ENCODE data around the gene INO80E. TPM values are rescaled to one million over a fixed set of nuclear protein-coding genes. Genes with fewer than 3 reads are reported as not detected.

INO80E gene
- total RNA-seq, 1 donor from 2014 or later: 114 TPM

GRCh38 chr16:29999605-30000004 lies 3.6 kb downstream of the INO80E start:
- DNase-seq (ENCODE audit: low read depth): no peak
- H3K27me3 ChIP-seq (ENCODE audit: control insufficient read depth, insufficient read depth, low read length): no peaks in the 10 kb centered on the region
- peaks cover 1% of the 10 kb centered on the region for H3K36me3 ChIP-seq (ENCODE audit: control insufficient read depth, insufficient read depth, low read length)
- no peak for TF ChIP-seq CTCF (IDR thresholded peaks at IDR 0.05; ENCODE audit: insufficient read depth, low read length, poor library complexity, severe bottlenecking)
- no peak overlapping the region for H3K4me3 ChIP-seq (ENCODE audit: low read depth, low read length)

DNA sequence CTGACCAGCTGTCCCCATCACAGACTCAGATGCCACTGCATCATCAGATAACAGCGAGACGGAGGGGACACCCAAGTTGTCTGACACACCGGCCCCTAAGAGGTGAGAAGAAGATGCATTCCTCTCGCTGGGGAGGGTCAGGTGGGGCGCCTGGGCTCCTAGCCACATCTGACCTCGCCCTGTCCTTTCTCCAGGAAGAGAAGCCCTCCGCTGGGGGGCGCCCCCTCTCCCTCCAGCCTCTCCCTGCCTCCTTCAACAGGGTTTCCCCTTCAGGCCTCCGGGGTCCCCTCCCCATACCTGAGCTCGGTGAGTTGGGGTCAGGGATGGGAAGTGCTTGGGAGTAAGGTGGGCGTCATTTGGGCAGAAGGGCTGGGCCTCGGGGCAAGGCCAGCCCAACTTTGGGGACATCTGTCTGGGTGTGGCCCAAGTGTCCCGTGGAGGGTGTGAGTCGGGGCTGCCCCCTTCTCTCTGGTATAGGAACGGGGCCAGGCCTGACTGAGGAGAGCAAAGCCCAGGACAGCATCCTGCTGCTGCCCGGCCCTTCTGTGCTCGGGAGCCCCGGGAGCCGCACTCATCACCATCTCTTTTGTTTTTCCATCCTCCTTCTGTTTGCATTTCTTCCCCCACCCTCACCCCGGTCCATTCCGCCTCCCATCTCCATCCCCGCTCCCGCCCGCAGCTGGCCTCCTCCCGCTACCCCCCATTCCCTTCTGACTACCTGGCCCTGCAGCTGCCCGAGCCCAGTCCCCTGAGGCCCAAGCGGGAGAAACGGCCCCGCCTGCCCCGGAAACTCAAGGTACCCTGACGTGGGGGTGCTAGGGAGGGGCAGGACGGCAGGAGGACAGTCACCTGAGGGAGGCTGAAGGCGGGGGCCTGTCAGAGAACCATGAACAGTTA lies 4.9 kb downstream of the INO80E start:
- H3K27me3 ChIP-seq (ENCODE audit: control insufficient read depth, insufficient read depth, low read length): no peaks in the 10 kb centered on the region
- peaks cover 1% of the 10 kb centered on the region for H3K36me3 ChIP-seq (ENCODE audit: control insufficient read depth, insufficient read depth, low read length)
- peak; percentile 18 for TF ChIP-seq CTCF (IDR thresholded peaks at IDR 0.05; ENCODE audit: insufficient read depth, low read length, poor library complexity, severe bottlenecking)
- no peak overlapping the region for H3K4me3 ChIP-seq (ENCODE audit: low read depth, low read length)
- no peak for DNase-seq (ENCODE audit: low read depth)

GRCh38 chr16:30002614-30003346 lies 6.7 kb downstream of the INO80E start:
- Histone ChIP-seq H3K4me3 (ENCODE audit: low read depth, low read length) (no peak overlapping the region), H3K27me3 (ENCODE audit: control insufficient read depth, insufficient read depth, low read length) (no peaks in the 10 kb centered on the region), H3K36me3 (ENCODE audit: control insufficient read depth, insufficient read depth, low read length) (peaks cover 1% of the 10 kb centered on the region)
- no peak for TF ChIP-seq CTCF (IDR thresholded peaks at IDR 0.05; ENCODE audit: insufficient read depth, low read length, poor library complexity, severe bottlenecking)
- no peak for DNase-seq (ENCODE audit: low read depth)

DNA sequence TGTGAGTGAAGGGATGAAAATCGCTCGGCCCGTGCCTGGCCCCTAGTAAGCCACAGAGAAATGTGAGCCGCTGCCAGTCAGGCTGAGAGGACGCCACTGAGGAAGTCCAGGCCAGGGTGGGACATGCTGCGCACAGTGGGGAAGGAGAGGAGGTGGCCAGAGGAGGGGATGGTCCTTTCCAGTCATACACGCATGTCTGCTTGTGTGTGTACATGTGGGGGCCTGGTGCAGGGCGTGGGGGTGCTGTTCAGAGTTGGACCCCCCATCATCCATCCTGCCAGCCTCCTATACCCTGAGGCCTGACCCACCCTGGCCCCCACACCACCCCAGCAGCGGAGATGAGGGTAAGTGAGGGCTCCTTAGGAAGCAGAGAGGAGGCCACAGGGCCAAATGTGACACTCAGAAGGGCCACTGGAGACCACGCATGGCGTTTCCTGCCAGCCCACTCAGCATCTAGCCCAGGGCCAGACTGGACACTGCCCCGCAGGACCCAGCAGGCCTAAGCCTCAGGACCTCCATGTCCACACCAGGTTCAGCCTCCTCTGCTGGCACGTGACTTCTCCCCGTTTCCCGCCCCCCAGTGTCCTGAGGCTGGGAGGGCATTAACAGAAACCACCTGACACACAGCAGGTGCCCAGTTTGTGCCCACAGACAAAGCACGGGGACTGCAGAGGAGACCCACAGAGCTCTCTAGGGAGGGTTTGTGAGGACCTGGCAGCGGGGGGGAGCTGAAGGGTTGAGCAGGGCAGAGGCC lies 7.8 kb downstream of the INO80E start:
- no peak overlapping the region for H3K4me3 ChIP-seq (ENCODE audit: low read depth, low read length)
- H3K27me3 ChIP-seq (ENCODE audit: control insufficient read depth, insufficient read depth, low read length): no peaks in the 10 kb centered on the region
- no peak for TF ChIP-seq CTCF (IDR thresholded peaks at IDR 0.05; ENCODE audit: insufficient read depth, low read length, poor library complexity, severe bottlenecking)
- no peak for DNase-seq (ENCODE audit: low read depth)
- peaks cover 1% of the 10 kb centered on the region for H3K36me3 ChIP-seq (ENCODE audit: control insufficient read depth, insufficient read depth, low read length)

- no peak overlapping the region for H3K4me3 ChIP-seq (ENCODE audit: low read depth, low read length)
- H3K27me3 ChIP-seq (ENCODE audit: control insufficient read depth, insufficient read depth, low read length): peaks cover 5% of the 10 kb centered on the region
- peaks cover 1% of the 10 kb centered on the region for H3K36me3 ChIP-seq (ENCODE audit: control insufficient read depth, insufficient read depth, low read length)
- no peak for DNase-seq (ENCODE audit: low read depth)
- TF ChIP-seq CTCF (IDR thresholded peaks at IDR 0.05; ENCODE audit: insufficient read depth, low read length, poor library complexity, severe bottlenecking): no peak
Observed at GRCh38 chr16:30004424-30004776, 8.4 kb downstream of the INO80E start.
